ENCODE data around the gene ADAMTS7.
"Not testable (repeated sequence)": the region's sequence is repeated elsewhere in the genome, so short reads cannot be mapped to it uniquely, and the experiment has no call there.

The ADAMTS7 gene, protein sequence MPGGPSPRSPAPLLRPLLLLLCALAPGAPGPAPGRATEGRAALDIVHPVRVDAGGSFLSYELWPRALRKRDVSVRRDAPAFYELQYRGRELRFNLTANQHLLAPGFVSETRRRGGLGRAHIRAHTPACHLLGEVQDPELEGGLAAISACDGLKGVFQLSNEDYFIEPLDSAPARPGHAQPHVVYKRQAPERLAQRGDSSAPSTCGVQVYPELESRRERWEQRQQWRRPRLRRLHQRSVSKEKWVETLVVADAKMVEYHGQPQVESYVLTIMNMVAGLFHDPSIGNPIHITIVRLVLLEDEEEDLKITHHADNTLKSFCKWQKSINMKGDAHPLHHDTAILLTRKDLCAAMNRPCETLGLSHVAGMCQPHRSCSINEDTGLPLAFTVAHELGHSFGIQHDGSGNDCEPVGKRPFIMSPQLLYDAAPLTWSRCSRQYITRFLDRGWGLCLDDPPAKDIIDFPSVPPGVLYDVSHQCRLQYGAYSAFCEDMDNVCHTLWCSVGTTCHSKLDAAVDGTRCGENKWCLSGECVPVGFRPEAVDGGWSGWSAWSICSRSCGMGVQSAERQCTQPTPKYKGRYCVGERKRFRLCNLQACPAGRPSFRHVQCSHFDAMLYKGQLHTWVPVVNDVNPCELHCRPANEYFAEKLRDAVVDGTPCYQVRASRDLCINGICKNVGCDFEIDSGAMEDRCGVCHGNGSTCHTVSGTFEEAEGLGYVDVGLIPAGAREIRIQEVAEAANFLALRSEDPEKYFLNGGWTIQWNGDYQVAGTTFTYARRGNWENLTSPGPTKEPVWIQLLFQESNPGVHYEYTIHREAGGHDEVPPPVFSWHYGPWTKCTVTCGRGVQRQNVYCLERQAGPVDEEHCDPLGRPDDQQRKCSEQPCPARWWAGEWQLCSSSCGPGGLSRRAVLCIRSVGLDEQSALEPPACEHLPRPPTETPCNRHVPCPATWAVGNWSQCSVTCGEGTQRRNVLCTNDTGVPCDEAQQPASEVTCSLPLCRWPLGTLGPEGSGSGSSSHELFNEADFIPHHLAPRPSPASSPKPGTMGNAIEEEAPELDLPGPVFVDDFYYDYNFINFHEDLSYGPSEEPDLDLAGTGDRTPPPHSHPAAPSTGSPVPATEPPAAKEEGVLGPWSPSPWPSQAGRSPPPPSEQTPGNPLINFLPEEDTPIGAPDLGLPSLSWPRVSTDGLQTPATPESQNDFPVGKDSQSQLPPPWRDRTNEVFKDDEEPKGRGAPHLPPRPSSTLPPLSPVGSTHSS (N-terminal part only)

DNA sequence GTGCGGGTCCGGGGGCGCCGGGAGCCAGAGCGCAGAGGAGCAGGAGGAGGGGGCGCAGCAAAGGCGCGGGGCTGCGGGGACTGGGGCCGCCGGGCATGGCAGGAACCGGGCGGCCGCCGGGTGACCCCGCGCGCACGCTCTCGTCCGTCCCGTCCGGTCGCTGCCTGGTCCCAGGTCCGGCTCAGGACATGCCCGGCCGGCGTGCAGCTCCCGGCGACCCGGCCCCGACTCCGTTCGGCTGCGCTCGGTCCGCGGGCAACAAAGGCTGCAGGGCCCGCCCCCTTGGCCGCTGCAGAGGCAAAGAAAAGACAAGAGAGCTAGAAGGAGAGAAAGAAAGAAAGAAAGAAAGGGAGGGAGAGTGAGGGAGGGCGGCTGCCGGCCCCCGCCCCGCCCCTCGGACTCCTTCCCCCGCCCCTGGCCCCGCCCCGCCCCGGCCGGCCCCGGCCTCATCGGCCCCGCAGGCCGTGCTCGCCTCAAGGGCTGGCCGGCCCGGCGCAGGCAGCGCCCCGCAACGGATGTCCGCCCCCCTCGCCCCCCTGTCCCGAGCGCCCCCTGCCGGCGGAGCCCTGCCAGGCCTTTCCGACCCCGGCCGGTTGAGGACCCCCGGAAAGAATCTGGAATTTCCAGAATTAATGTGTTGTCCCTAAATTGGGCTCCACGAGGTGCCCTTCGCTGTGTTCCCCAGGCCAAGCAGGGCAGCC lies at the start of gene ADAMTS7:
Gene ADAMTS7, minus strand, starts transcription at position 341 of the 701 bp plus-strand sequence. Its CDS starts 244 bp downstream, at position 97.
- DNase-seq = peak; percentile 22

DNA sequence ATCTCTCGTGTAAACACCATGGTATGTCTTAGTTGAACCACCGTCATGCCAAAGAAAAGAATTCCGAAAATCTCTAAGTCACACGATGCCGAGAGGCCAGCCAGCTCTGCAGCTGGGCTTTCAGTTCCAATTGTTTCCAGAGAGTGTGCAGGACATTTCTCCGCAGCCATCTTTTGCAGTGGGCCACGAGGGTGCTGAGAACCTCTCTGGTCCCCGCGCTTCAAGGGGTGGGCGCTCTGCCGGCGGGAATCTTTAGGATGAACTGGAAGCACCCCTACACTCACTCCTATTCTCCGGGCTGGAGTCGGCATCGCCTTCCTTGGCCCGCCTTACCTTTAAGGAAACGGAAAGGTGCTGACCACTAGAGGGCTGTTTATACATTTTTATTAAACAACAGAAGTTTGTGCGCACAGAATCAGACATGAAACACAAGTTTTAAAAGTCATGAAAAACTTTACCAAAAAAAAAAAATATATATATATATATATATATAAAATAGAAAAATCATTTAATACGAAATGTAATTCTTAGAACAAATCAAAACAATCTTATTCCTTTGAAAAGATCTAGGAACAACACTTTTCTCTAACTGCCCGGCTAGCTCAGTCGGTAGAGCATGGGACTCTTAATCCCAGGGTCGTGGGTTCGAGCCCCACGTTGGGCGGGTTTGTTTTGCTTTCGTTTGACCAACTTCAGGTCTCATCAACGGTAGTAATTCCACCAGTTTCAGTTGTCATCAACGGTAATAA lies 48.9 kb upstream of the ADAMTS7 start:
- DNase-seq = peak; percentile 80

DNA sequence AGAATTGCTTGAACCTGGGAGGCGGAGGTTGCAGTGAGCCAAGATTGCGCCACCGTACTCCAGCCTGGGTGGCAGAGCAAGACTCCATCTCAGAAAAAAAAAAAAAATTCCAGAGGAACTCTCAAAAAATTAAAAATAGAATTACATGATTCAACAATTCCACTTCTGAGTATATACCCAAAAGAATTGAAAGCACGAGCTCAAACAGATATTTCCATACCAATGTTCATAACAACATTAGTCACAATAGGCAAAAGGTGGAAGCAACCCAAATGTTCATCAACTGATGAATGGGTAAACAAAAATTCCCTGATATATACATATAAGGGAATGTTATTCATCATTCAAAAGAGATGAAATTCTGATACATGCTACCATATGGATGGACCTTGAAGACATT lies 44.5 kb upstream of the ADAMTS7 start:
- DNase-seq = no peak

DNA sequence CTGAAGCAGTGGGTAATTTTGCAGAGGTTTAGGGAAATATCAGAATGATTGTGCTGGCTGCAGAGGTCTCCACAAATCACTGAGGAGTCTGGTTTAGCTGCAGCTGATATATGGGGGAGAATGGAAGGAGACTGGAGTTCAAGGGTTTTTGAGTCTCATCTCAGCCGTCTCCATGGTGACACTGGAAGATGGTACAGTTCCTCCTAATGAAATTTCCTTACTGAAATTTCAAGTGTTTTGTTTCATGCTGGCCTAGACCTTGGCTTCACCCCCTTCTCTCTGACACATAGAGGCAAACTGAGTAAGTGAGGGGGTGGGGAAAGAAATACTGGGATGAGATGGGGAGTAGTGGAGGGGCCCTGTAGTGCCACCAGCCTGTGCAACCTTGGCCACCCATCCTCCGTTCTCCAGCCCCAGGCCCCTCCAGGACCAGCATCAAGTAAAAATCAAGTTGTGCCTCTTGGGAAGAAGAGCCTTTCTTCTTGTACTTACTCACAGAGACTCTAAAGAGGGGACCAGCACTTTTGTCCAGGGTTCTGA lies 43.6 kb upstream of the ADAMTS7 start:
- DNase-seq = no peak

DNA sequence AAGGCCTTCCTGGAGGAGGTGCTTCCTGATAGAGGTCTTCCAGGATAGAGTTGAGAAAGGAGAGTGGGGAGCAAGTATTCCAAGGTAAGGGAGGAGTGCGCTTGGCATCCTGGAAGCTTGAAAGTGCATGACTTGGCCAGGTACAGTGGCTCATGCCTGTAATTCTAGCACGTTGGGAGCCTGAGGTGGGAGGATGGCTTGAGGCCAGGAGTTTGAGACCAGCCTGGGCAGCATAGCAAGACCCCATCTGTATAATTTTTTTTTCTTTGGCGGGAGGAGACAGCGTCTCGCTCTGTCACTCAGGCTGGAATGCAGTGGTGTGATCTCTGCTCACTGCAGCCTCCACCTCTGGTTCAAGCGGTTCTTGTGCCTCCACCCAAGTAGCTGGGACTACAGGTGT lies 42.2 kb upstream of the ADAMTS7 start:
- DNase-seq = no peak

DNA sequence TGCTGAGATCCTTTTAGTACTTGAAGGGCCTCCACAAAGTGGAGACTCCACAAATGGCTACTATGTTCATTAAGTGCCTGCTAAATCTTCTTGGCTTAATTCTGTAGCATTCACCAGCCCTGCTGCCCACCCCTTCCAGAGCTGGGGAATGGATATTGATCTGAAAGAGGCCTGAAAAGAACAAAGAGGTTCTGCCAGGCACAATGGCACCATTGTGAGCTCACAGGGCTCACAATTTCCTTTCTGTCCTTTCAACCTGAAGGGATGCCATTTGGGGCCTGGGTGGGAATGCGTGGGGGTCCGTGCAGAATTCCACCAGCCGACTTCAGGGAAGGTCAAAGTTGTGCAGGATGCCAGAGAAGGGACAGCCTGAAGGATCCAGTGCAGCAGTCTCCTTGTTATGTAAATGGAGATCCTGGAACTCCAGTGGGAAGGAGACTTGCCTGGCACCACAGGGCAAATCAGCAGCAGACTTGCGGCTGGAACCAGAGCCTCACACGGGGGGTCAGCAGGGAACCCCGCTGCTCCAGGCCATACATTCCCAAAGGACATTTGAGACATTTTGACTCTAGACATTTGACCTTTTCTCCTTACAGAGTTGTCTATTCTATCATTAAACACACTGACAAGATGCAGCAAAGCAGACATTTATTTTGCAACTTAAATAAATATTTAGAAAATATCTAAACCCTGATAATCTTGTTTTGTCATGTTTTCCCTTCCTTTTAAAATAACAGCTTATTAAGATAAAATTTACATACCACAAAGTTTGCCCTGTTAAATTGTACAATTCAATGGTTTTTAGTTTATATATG lies 39.9 kb upstream of the ADAMTS7 start:
- DNase-seq = no peak

DNA sequence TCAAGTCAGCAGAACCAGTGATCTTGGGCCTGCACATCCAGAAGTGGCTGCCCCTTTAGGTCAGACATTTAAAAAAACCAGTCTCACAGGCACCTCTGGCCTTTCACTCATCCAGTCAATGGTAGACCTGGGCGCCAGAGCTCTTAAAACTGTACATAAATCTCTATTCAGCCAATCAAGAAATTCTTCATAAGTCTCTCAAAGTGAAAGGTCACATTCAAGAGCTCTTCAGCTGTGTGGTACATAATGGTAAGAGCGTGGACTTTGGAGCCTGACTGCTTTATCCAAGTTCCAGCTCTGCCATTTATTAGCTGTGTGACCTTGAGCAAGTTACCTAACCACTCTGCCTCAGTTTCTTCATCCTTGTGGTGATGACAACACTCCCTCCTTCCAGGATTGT lies 39.1 kb upstream of the ADAMTS7 start:
- DNase-seq = no peak

DNA sequence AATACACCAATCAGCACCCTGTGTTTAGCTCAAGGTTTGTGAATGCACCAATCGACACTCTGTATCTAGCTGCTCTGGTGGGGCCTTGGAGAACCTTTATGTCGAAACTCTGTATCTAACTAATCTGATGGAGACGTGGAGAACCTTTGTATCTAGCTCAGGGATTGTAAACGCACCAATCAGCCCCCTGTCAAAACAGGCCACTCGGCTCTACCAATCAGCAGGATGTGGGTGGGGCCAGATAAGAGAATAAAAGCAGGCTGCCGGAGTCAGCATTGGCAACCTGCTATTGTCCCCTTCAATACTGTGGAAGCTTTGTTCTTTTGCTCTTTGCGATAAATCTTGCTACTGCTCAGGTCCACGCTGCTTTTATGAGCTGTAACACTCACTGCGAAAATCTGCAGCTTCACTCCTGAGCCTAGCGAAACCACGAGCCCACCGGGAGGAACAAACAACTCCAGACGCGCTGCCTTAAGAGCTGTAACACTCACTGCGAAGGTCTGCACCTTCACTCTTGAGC lies 36.2 kb upstream of the ADAMTS7 start:
- not testable (repeated sequence) for DNase-seq

DNA sequence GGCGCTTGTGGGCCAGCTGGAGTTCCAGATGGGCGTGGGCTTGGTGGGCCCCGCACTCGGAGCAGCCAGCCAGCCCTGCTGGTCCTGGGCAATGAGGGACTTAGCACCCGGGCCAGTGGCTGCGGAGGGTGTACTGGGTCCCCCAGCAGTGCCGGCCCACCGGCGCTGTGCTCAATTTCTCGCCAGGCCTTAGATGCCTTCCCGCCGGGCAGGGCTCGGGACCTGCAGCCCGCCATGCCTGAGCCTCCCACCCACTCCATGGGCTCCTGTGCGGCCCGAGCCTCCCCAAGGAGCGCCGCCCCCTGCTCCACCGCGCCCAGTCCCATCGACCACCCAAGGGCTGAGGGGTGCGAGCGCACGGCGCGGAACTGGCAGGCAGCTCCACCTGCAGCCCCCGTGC lies 35.6 kb upstream of the ADAMTS7 start:
- DNase-seq = not testable (repeated sequence)

DNA sequence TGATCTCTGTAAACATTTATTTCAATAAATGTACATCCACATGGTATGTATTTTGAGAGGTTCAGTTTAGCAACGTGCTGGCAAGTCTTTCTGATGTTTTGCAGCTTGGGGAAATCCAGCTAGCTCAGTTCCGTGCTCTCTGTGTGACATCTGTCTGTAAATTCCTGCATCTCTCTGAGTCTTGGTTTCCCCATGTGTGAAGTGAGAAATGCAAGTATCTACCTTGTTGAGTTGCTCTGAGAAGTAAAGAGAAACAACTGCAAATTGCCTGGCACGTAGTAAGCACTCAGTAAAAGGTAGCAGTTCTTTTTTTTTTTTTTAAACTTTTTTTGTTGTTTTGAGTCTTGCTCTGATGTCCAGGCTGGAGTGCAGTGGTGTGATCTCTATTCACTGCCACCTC lies 31.3 kb upstream of the ADAMTS7 start:
- DNase-seq = no peak

DNA sequence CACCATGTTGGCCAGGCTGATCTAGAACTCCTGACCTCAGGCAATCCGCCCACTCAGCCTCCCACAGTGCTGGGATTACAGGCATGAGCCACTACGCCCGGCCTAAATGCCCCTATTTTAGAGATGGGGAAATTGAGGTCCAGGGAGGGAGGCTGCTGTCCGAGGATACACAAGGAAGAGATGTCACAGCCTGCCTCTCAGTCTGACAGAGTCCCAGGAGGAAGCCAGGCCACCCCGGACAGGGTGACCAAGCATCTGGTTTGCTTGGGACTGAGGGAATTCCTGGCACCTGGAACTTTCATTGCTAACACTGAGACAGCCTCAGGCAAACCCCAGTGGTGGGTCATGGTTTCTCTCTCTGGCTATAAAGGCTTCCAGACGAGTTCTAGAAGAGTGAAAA lies 30.6 kb upstream of the ADAMTS7 start:
- DNase-seq = no peak

DNA sequence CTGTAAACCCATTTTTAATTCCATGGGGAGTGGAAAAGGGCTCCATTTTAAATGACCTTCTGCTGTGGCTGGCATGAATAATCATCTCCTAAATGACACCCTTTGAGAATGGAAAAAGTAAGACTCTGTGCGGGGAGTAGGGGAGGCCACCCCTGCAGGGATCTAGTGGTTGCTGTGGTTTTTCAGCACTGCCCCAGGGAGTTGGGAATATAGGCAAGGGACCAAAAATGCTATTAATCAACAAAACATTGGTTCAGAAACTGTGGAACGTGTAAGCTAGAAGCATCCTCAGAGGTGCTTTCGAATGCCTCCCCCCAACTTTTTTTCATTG lies 30.1 kb upstream of the ADAMTS7 start:
- no peak for DNase-seq

DNA sequence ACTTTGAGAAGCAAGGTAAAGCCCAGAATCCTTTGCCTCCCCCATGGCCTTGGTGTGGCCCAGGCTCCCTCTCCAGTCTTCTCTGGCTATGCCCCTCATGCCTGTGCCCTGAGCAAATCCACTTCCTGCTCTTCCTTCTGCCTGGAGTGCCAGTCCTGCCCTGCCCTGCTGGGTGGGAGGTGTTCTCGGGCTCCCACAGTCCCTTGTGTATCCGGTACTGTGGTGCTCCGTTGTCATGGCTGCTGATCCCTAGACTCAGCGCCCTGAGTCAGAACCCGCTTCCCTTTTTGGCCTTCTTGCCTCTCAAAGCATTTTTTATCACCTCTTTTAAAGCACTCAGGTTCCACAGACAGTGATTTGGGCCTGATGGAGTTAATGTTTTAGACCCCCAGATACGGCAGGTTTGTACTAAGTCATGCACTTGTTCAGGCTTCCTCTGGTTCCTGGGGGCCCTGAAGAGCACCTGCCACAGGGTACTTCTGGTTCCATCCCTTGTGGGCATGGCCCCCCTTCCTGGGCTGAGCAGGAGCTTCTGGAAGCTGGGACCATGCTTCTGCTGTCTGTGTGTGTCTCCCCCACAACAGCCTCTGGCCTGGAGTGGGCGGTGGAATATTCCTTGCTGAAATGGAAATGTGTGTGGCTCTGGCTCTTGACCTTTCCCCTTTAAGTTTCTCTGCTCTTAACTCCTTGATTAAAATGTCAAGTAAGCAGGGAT lies 29.6 kb upstream of the ADAMTS7 start:
- DNase-seq = no peak

DNA sequence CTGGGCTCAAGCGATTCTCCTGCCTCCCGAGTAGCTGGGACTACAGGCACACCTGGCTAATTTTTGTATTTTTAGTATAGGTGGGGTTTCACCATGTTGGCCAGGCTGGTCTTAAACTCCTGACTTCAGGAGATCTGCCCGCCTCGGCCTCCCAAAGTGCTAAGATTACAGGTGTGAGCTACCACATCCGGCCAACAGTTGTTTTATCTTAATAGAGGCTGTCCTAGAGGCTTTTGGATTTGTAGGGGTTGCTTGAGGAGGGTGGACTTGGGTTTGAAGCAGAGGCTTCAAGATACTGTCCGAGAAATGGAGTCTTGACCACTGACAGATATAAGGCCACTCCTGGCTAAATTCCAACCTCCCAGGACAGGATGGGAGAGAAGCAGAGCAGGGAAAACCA lies 27.9 kb upstream of the ADAMTS7 start:
- not testable (repeated sequence) for DNase-seq

DNA sequence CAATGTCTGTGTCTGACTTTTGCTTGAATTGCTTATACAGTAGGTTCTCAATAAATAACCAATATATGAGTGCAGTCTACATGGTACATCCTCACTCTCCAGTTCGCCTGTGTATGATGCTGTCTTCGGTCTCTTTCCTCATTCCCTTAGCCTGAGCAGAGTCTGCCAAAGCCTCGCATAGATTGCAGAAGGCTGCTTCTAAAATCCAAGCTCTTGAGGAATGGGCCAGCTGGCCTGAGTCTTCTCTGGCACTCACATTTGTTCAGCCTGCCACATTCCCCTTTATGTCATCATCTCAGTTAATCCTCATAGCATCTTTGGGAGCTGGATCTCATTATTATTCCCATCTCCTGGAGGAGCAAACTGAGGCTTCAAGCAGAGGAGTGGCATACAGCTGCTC lies 27.2 kb upstream of the ADAMTS7 start:
- no peak for DNase-seq

DNA sequence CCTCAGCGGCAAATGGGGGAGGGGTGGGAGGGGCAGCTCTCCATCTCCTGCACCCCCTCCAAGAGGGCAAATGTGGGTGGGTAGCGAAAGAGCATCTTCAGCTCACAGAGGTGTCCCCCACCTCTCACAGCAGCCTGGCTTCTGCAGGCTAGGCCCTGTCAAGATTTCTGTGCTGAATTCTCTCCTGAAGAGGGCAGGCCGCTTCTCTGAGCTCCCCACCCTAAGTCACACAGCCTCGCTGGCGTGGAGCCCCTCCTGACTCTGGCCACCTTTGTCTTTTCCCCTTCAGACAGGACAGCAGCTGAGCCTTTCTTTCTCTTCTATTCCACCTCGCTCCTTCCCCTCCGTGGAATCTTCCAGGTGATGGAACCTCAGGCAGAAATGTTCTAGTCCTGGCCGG lies 26.3 kb upstream of the ADAMTS7 start:
- DNase-seq = no peak

DNA sequence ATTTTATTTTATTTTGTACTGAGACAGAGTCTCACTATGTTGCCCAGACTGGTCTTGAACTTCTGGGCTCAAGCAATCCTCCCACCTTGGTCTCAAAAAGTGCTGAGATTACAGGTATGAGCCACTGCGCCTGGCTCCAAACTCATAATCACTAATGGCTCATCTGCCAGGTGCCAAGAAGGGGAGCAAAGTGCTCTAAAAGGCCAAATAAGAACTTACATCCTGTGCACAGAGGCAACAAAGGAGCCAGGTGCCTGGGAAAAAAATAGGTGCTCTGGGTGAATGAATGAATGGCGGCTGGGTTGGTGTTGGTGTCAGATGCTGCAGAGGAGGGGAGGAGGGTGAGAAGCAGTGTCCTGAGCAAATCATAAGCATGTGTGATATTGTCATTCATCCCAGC lies 25.9 kb upstream of the ADAMTS7 start:
- no peak for DNase-seq

DNA sequence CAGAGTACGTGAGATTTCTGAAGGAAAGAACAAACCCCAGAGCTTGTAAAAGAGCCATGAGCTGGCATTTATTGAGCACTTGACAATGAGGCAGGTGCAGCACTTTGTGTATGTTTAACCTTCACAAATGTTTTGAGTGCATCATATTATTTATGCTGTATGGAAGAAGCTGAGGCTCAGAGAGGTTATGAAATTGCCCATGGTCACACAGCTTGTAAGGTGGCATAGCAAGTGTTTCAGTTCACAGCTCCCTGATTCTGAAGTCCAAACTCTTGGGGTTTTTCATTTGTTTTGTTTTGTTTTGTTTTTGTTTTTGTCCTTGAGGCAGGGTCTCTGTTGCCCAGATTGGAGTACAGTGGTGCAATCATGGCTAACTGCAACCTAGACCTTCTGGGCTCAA lies 25.1 kb upstream of the ADAMTS7 start:
- no peak for DNase-seq

Measured in stimulated activated CD4-positive, alpha-beta T cell treated with anti-CD3 and anti-CD28 coated beads, Interleukin-1b, Interleukin-23, amount 100 ng/mL, for 48 hours (primary cell).